Measurements from ENCODE around the gene CNGB1. TPM values are rescaled to one million over a fixed set of nuclear protein-coding genes. Genes with fewer than 3 reads are reported as not detected.
A peak's percentile ranks its signal among the peaks of the same experiment; 100 is the strongest.

Gene CNGB1
- total and polyA plus RNA-seq, 8 donors = 0.03 to 0.23 (median 0.14) TPM; not detected in 1

GRCh38 chr16:58002936-58003335 is 32.0 kb upstream of the CNGB1 start:
- H3K36me3 ChIP-seq = peaks cover 0 to 39% of the 10 kb centered on the region in 2 donors
- DNase-seq (no peak), ATAC-seq (no peak)
- H3K9me3 ChIP-seq = no peaks in the 10 kb centered on the region
- no peak overlapping the region for H3K4me3 ChIP-seq
- H3K27me3 ChIP-seq = no peaks in the 10 kb centered on the region
- intact Hi-C loops (cut with DNase I) = loop anchor here (5.0 to 10.0 kb wide), 2 partner anchors 98 to 106 kb away; no protein-coding TSS in a partner anchor
- H3K27ac ChIP-seq = no peak overlapping the region
- TF ChIP-seq, protein P1, sequence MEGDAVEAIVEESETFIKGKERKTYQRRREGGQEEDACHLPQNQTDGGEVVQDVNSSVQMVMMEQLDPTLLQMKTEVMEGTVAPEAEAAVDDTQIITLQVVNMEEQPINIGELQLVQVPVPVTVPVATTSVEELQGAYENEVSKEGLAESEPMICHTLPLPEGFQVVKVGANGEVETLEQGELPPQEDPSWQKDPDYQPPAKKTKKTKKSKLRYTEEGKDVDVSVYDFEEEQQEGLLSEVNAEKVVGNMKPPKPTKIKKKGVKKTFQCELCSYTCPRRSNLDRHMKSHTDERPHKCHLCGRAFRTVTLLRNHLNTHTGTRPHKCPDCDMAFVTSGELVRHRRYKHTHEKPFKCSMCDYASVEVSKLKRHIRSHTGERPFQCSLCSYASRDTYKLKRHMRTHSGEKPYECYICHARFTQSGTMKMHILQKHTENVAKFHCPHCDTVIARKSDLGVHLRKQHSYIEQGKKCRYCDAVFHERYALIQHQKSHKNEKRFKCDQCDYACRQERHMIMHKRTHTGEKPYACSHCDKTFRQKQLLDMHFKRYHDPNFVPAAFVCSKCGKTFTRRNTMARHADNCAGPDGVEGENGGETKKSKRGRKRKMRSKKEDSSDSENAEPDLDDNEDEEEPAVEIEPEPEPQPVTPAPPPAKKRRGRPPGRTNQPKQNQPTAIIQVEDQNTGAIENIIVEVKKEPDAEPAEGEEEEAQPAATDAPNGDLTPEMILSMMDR (IDR thresholded peaks at IDR 0.05) = no peak
- H3K4me1 ChIP-seq = peaks cover 13 to 41% of the 10 kb centered on the region in 2 donors

DNA sequence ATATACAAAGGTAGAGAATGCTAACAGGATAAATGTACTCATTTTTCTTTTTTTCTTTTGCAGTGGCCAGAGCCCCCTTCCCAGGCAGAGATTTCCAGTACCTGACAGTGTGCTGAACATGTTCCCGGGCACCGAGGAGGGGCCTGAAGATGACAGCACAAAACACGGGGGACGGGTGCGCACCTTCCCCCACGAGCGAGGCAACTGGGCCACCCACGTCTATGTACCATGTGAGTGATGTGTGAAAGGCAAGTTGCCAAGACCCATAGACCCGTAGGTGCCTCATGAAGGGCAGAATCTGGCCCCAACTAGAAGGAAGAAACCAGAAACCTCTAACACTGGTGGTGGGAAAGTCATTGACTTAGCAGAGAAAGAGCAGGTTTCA is 31.5 kb upstream of the CNGB1 start:
- peak in 1 of 4 donors; percentile 53 for DNase-seq
- H3K27me3 ChIP-seq = no peaks in the 10 kb centered on the region
- H3K4me3 ChIP-seq = no peak overlapping the region
- H3K4me1 ChIP-seq = peaks cover 15 to 47% of the 10 kb centered on the region in 2 donors
- H3K36me3 ChIP-seq = peaks cover 0 to 39% of the 10 kb centered on the region in 2 donors
- no peak overlapping the region for H3K27ac ChIP-seq
- TF ChIP-seq, protein P1 (IDR thresholded peaks at IDR 0.05) = no peak
- H3K9me3 ChIP-seq = no peaks in the 10 kb centered on the region
- intact Hi-C loops (cut with DNase I) = loop anchor here (5.0 to 10.0 kb wide), 2 partner anchors 98 to 105 kb away; no protein-coding TSS in a partner anchor
- no peak for ATAC-seq

DNA sequence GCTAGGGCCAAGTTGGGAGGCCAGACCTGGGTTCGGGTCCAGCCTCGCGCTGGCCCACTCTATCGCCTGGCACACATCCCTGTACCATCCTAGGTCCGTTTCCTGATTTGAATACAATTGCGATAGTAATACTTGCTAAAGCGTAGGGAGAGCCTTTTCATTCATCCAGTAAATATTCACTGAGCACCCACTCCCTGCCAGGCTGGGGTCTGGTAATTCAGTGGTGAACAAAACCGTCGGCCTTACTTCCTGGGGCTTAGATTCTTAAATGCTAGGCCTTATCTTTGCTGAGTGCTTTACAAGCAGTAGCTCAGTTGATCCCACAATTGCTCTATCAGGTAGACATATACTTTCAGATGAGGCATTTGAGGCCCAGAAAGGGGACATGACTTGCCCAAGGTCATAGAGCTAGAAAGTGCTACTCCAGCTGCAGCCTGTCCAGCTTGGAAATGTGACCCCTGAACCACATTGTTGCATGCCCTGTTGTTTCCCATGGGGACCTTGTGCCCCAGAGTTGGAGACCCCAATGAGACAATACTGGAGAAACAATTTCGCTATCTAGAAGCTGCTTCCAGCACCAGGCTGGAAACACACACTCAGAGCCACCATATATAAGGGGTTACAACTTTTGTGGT is 31.0 kb upstream of the CNGB1 start:
- TF ChIP-seq, protein P1 (IDR thresholded peaks at IDR 0.05) = no peak
- Histone ChIP-seq H3K4me1 (peaks cover 15 to 52% of the 10 kb centered on the region in 2 donors), H3K27me3 (no peaks in the 10 kb centered on the region), H3K36me3 (peaks cover 0 to 42% of the 10 kb centered on the region in 2 donors), H3K27ac (peak overlapping the region in 1 of 2 donors; percentile 97), H3K4me3 (peak overlapping the region; percentile 60 to 77), H3K9me3 (no peaks in the 10 kb centered on the region)
- no peak for ATAC-seq
- intact Hi-C loops (cut with DNase I) = loop anchor here (5.0 to 10.0 kb wide), 2 partner anchors 97 to 105 kb away; no protein-coding TSS in a partner anchor
- no peak for DNase-seq

DNA sequence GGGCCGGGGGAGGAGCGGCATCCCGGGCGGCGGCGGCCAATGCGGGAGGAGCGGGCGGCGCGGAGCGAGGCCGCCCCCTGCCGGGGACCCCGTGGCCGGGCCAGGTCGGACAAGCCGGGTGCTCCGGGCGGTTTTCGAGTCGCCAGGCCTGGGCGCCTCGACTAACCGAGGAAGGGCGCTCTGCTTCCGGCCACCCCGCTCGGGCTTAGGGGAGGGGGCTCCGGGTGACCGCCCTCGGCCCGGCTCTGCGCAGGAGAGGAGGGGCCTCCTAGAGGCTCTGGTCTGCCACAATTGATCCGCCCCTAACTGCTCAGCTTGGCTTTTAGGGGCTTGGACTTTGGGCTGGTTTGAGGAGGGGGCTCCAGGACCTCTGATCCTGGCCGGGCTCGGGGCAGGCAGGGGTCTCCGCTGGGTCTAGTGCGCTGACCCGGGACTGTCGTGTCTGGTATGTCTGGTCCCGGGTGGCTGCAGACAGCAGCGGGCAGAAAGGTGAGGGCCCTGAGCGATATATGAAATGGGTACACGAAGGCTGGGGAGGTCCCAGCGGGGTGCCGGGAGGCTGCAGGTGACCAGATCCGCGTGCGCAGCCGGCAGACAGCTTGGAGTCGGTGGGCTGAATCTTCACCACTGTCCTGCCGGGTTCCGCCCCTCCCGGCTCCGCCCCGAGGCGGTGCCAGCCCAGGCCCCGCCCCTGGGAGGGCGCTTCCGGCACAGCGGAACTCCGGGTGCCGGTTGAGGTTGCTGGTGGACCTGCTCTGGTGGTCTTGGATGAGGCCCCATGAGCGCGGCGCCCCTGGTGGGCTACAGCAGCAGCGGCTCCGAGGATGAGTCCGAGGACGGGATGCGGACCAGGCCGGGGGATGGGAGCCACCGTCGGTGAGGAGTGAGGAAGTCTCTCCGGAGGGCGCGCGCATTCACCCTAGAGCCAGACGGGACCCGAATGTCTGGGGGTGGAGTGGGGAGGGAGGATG is 30.1 kb upstream of the CNGB1 start, which contains the start of gene USB1:
Gene USB1 (plus strand): TSS at position 702 of the 971 bp plus-strand sequence. CDS start 77 bp downstream, at position 779.
- Histone ChIP-seq H3K27me3 (no peaks in the 10 kb centered on the region), H3K4me3 (peak within 1 kb of the TSS; percentile 60 to 77), H3K9me3 (no peaks in the 10 kb centered on the region), H3K4me1 (peaks cover 15 to 54% of the 10 kb centered on the region in 2 donors), H3K27ac (peak within 1 kb of the TSS; percentile 90 to 97), H3K36me3 (peaks cover 0 to 42% of the 10 kb centered on the region in 2 donors)
- intact Hi-C loops (cut with DNase I) = loop anchor here (5.0 to 10.0 kb wide), 2 partner anchors 96 to 104 kb away; no protein-coding TSS in a partner anchor
- TF ChIP-seq, protein P1 (IDR thresholded peaks at IDR 0.05) = peak; percentile 64 to 69
- ATAC-seq (peak; percentile 91), DNase-seq (peak; percentile 78 to 98 (median 88))

Measured in left lung (tissue), 10 donors.